HepG2 (cell line): ENCODE results near the gene BIRC5. TPM values are rescaled to one million over a fixed set of nuclear protein-coding genes. Genes with fewer than 3 reads are reported as not detected.

Experiments used
- ATAC-seq: fragments of 200-7000 bp; cut with Tn5 transposase; 3 replicates; pipeline ENCODE4 v1.9.1; 2020; ENCODE audit warnings: mild to moderate bottlenecking, moderate library complexity
- BruUV-seq: library from RNA; stranded (reverse); fragments of 400-500 nt; replicated peaks from 2 replicates; lab custom pipeline; 2021; lab: Mats Ljungman, UMichigan
- CTCF ChIA-PET: fragments of 300-600 bp; formaldehyde crosslinking; extraction: SDS; loops from one replicate; lab custom pipeline; 2021; ENCODE audit warnings: low total read pairs, inconsistent platforms, low intra/inter-chr PET ratio; lab: Yijun Ruan, JAX
- POLR2A ChIA-PET: fragments of 350-600 bp; sonication (Branson Sonifier 250); formaldehyde crosslinking; loops from one replicate; lab custom pipeline; 2020; ENCODE audit warnings: antibody characterized with exemption, inconsistent platforms; lab: Yijun Ruan, JAX
- DNase-seq: peaks from one replicate; pipeline ENCODE4 v3.0.0-alpha.2; 2015; ENCODE audit warnings: low spot score
- FAIRE-seq: peaks from 3 replicates; lab custom pipeline; 2011; peaks lifted over from hg19 to GRCh38; lab: Jason Lieb, UNC
- H2AFZ ChIP-seq: one replicate; pipeline ENCODE4 v1.6.1; 2011; ENCODE audit warnings: low read length, inconsistent platforms
- H3K27ac ChIP-seq: fragments of 300-600 bp; 3 replicates; pipeline ENCODE4 v1.8.0; 2011; ENCODE audit warnings: mixed run types, mild to moderate bottlenecking, mixed read lengths, low read length, inconsistent platforms; ENCODE audit not compliant: insufficient read depth; ENCODE audit errors: extremely low read length
- H3K27me3 ChIP-seq, 2 experiments: fragments of 200-600 bp in 1 of 2; 2 replicates in 1 of 2; 3 replicates in 1 of 2; pipeline versions ENCODE4 v1.6.0 to v1.8.0; 2011; ENCODE audit warnings: low read length in 2 of 2, mild to moderate bottlenecking in 2 of 2, moderate library complexity in 2 of 2, inconsistent platforms in 1 of 2; ENCODE audit not compliant: insufficient read depth in 2 of 2, control insufficient read depth in 1 of 2
- H3K36me3 ChIP-seq, 2 experiments: fragments of 200-600 bp in 1 of 2; replicated peaks in 1 of 2; 2 replicates in 1 of 2; 3 replicates in 1 of 2; pipeline versions ENCODE4 v1.5.1 to v1.8.0; 2011; ENCODE audit warnings: low read length in 2 of 2, inconsistent platforms in 1 of 2; ENCODE audit not compliant: insufficient read depth in 2 of 2, control insufficient read depth in 1 of 2
- H3K4me1 ChIP-seq: 2 replicates; pipeline ENCODE4 v1.5.1; 2012; ENCODE audit warnings: low read length, inconsistent platforms; ENCODE audit not compliant: insufficient read depth
- H3K4me2 ChIP-seq: 2 replicates; pipeline ENCODE4 v1.6.0; 2011; ENCODE audit warnings: low read depth, low read length, inconsistent platforms
- H3K4me3 ChIP-seq, 3 experiments: fragments of 200-600 bp in 1 of 3; sonication (generic), shearing (Covaris generic) in 1 of 3; replicated peaks in 1 of 3; 2 replicates each; pipeline ENCODE4 v1.5.1; 2011 to 2016; ENCODE audit warnings: low read length in 3 of 3, inconsistent platforms in 2 of 3, low read depth in 2 of 3, mild to moderate bottlenecking in 2 of 3, control low read depth in 1 of 3, mixed read lengths in 1 of 3; ENCODE audit not compliant: insufficient read depth in 1 of 3
- H3K79me2 ChIP-seq: one replicate; pipeline ENCODE4 v1.6.1; 2011; ENCODE audit warnings: low read length, inconsistent platforms; ENCODE audit not compliant: insufficient read depth
- H3K9ac ChIP-seq: 2 replicates; pipeline ENCODE4 v1.6.0; 2011; ENCODE audit warnings: mild to moderate bottlenecking, low read depth, low read length, inconsistent platforms; ENCODE audit not compliant: insufficient read depth
- H3K9me3 ChIP-seq: 2 replicates; pipeline ENCODE4 v1.5.1; 2012; ENCODE audit warnings: mild to moderate bottlenecking, low read length
- H4K20me1 ChIP-seq: 2 replicates; pipeline ENCODE4 v1.6.0; 2011; ENCODE audit warnings: inconsistent platforms, mild to moderate bottlenecking, low read length, moderate library complexity; ENCODE audit not compliant: insufficient read depth
- AGO1 ChIP-seq: fragments of 200-400 bp; formaldehyde crosslinking; IDR thresholded peaks from 2 replicates; pipeline ENCODE4 v1.6.1; 2017; ENCODE audit warnings: mild to moderate bottlenecking, low read depth, low read length, moderate library complexity; ENCODE audit not compliant: poor library complexity, severe bottlenecking
- ATF7-NPFF ChIP-seq: sonication (generic); formaldehyde crosslinking; IDR thresholded peaks from 2 replicates; pipeline ENCODE4 v1.8.1; 2023; ENCODE audit warnings: mild to moderate bottlenecking, low read depth, missing genetic modification reagents, moderate library complexity
- BCL3 ChIP-seq: sonication (generic); formaldehyde crosslinking; IDR thresholded peaks from 2 replicates; pipeline ENCODE4 v1.5.1; 2020; ENCODE audit warnings: mild to moderate bottlenecking, missing genetic modification reagents, moderate library complexity
- ELF4 ChIP-seq: sonication (generic); formaldehyde crosslinking; IDR thresholded peaks from 2 replicates; pipeline ENCODE4 v1.5.0; 2020; ENCODE audit warnings: missing genetic modification reagents, mild to moderate bottlenecking, moderate library complexity, borderline replicate concordance
- JUND ChIP-seq: sonication (generic); formaldehyde crosslinking; IDR thresholded peaks from 2 replicates; pipeline ENCODE4 v1.8.0; 2022; ENCODE audit warnings: mild to moderate bottlenecking, missing genetic modification reagents
- KAT8 ChIP-seq: IDR thresholded peaks from 2 replicates; pipeline ENCODE4 v1.6.1; 2016; ENCODE audit warnings: missing genetic modification reagents, missing compliant biosample characterization
- MEIS1 ChIP-seq: sonication (generic); formaldehyde crosslinking; IDR thresholded peaks from 2 replicates; pipeline ENCODE4 v1.9.0; 2021; ENCODE audit warnings: mild to moderate bottlenecking, missing genetic modification reagents, moderate library complexity, borderline replicate concordance
- MTERF4 ChIP-seq: sonication (generic); formaldehyde crosslinking; IDR thresholded peaks from 2 replicates; pipeline ENCODE4 v1.8.0; 2023; ENCODE audit warnings: mild to moderate bottlenecking, missing genetic modification reagents
- POLR2A ChIP-seq, 2 experiments: IDR thresholded peaks; 2 replicates each; pipeline ENCODE4 v1.6.1; 2011; ENCODE audit warnings: low read depth in 2 of 2, low read length in 2 of 2, mild to moderate bottlenecking in 1 of 2, moderate library complexity in 1 of 2; ENCODE audit not compliant: insufficient read depth in 1 of 2
- SALL1 ChIP-seq: sonication (generic); formaldehyde crosslinking; IDR thresholded peaks from 2 replicates; pipeline ENCODE4 v1.8.0; 2022; ENCODE audit warnings: mild to moderate bottlenecking, missing genetic modification reagents
- SRY ChIP-seq: sonication (generic); formaldehyde crosslinking; IDR thresholded peaks from 2 replicates; pipeline ENCODE4 v1.8.0; 2022; ENCODE audit warnings: mild to moderate bottlenecking, missing genetic modification reagents
- SYNCRIP ChIP-seq: fragments of 200-400 bp; formaldehyde crosslinking; IDR thresholded peaks from 2 replicates; pipeline ENCODE4 v1.6.1; 2018; ENCODE audit warnings: mild to moderate bottlenecking, low read depth, low read length; ENCODE audit not compliant: insufficient read depth
- TBX2 ChIP-seq: sonication (generic); formaldehyde crosslinking; IDR thresholded peaks from 2 replicates; pipeline ENCODE4 v1.5.0; 2020; ENCODE audit warnings: missing genetic modification reagents, mild to moderate bottlenecking, borderline replicate concordance
- ZBTB46 ChIP-seq: sonication (generic); formaldehyde crosslinking; IDR thresholded peaks from 2 replicates; pipeline ENCODE4 v1.4.0; 2020; ENCODE audit warnings: mild to moderate bottlenecking, missing genetic modification reagents, borderline replicate concordance
- ZFX ChIP-seq: sonication (generic); formaldehyde crosslinking; IDR thresholded peaks from 2 replicates; pipeline ENCODE4 v1.4.0; 2020; ENCODE audit warnings: mild to moderate bottlenecking, low read depth, missing genetic modification reagents, moderate library complexity
- ZNF878 ChIP-seq: sonication (generic); formaldehyde crosslinking; IDR thresholded peaks from 2 replicates; pipeline ENCODE4 v1.8.1; 2023; ENCODE audit warnings: mild to moderate bottlenecking, missing genetic modification reagents, moderate library complexity
- WGBS: methylation state at CpG from one replicate; pipeline ENCODE4 v1.1.6; 2017; ENCODE audit warnings: low lambda C conversion rate; 5-methylcytosine and 5-hydroxymethylcytosine counted together
- in situ Hi-C: cut with HindIII; loops from 2 replicates; pipeline ENCODE4 v1.10.0; 2017; ENCODE audit warnings: low pct_unique_long_range_greater_than_20kb; ENCODE audit not compliant: extremely low pct_ligation_motif_present
- intact Hi-C: fragments of 100-400 bp; cut with micrococcal nuclease; formaldehyde crosslinking; loops from one replicate; pipeline ENCODE4 v1.10.0; 2022; ENCODE audit not compliant: unreplicated experiment
- polyA plus RNA-seq, 8 experiments: library from polyadenylated mRNA; depleted of rRNA in 3 of 8; stranded (reverse) in 7 of 8; unstranded in 1 of 8; fragments of >200 nt; fragmentation: Illumina TruSeq in 4 of 8; extraction: Trizol in 4 of 8; gene quantifications; 2 replicates each; pipeline versions ENCODE4 v1.2.1 to v1.2.3, GENCODE V29; 2011 to 2016; ENCODE audit warnings: low read depth in 4 of 8, missing spikeins in 1 of 8, mixed read lengths in 1 of 8; ENCODE audit not compliant: insufficient read depth in 1 of 8
- total RNA-seq, 5 experiments: library from RNA; depleted of rRNA; stranded (reverse); fragments of >200 nt; fragmentation: Illumina TruSeq; extraction: Trizol; gene quantifications; 2 replicates each; pipeline ENCODE4 v1.2.3, GENCODE V29; 2016; ENCODE audit warnings: low read depth in 1 of 5
- TF ChIP-seq, protein P1 (sequence below): sonication (generic); formaldehyde crosslinking; IDR thresholded peaks from 2 replicates; pipeline ENCODE4 v1.4.0; 2020; ENCODE audit warnings: missing genetic modification reagents, borderline replicate concordance

Gene BIRC5
- total and polyA plus RNA-seq, 2 of the 13 experiments (the other 11 are each of a cell fraction or from before 2014, with no cell fraction given) = 30.3 to 135 TPM

DNA sequence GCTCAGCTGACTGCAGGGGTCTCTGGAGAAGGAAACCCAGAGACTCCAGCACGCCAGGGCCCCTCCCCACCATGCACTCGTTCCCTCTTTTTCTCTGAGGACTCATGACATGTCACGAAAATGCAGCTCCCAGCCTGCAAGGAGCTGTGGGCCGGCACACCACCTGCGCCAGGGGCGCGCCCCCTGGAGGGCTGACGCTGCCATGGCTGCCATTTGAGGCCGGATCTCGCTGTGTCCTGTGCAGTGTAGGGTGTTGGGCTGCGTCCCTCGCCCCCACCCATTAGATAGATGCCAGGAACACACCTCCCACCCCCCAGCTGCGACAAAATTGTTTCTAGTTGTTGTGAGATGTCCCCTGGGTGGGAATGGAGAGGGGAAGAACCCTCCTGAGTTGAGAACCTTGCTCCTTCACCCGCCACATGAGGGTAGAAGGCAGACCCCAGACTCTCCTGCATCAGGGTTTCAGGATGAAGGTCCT is 37.5 kb upstream of the BIRC5 start:
- H3K9me3 ChIP-seq = no peaks in the 10 kb centered on the region
- H3K79me2 ChIP-seq = no peaks in the 10 kb centered on the region
- no peaks in the 10 kb centered on the region for H3K27me3 ChIP-seq
- intact Hi-C loops (no loop called here), in situ Hi-C loops (no loop called here)
- H3K4me2 ChIP-seq = no peak overlapping the region
- H3K36me3 ChIP-seq = peaks cover 20 to 66% of the 10 kb centered on the region in 2 experiments
- H3K4me1 ChIP-seq = peaks cover 24% of the 10 kb centered on the region
- no peak overlapping the region for H3K27ac ChIP-seq
- no peaks in the 10 kb centered on the region for H4K20me1 ChIP-seq
- H3K9ac ChIP-seq = no peak overlapping the region
- DNase-seq (no peak), FAIRE-seq (no peak), ATAC-seq (peak; percentile 58)
- 91% methylated on average over 10 of the region's 14 CpGs for WGBS
- no peak overlapping the region for H2AFZ ChIP-seq
- CTCF ChIA-PET = interaction anchor here (1.2 to 2.0 kb wide), 2 partner anchors 64 to 91 kb away, joined by 4 to 18 read pairs; no protein-coding TSS in a partner anchor
- POLR2A ChIA-PET = interaction anchor here (2.1 kb wide), 1 partner anchor 10 kb away, joined by 8 read pairs; the partner anchor contains the start of genes AFMID and TK1
- no TSS peak for BruUV-seq
- H3K4me3 ChIP-seq = no peak overlapping the region
- TF ChIP-seq POLR2A (IDR thresholded peaks at IDR 0.05; ENCODE audit: insufficient read depth in 1 of 2, low read depth in 2 of 2, low read length in 2 of 2) (0 out of 4 replicates have a peak, but pooled peaks of 1 of the 2 experiments have one; percentile 21), ZNF878 (CRISPR knock-in tag) (no peak), SALL1 (CRISPR knock-in tag) (peak; percentile 24; the same call in 1 of the 2 replicates), AGO1 (peak; percentile 55), KAT8 (no peak), JUND (no peak), ZBTB46 (CRISPR knock-in tag) (peak; percentile 50; the same call in 1 of the 2 replicates), SRY (0 out of 2 replicates have a peak, but pooled peaks have one; percentile 28), SYNCRIP (no peak), MTERF4 (CRISPR knock-in tag) (no peak), ATF7-NPFF (CRISPR knock-in tag) (no peak), MEIS1 (CRISPR knock-in tag) (0 out of 2 replicates have a peak, but pooled peaks have one; percentile 41), TBX2 (CRISPR knock-in tag) (peak; percentile 30; the same call in 1 of the 2 replicates), ZFX (CRISPR knock-in tag) (peak; percentile 32; the same call in 1 of the 2 replicates), BCL3 (CRISPR knock-in tag) (peak; percentile 54; the same call in 1 of the 2 replicates), ELF4 (CRISPR knock-in tag) (no peak)
- TF ChIP-seq, protein P1, sequence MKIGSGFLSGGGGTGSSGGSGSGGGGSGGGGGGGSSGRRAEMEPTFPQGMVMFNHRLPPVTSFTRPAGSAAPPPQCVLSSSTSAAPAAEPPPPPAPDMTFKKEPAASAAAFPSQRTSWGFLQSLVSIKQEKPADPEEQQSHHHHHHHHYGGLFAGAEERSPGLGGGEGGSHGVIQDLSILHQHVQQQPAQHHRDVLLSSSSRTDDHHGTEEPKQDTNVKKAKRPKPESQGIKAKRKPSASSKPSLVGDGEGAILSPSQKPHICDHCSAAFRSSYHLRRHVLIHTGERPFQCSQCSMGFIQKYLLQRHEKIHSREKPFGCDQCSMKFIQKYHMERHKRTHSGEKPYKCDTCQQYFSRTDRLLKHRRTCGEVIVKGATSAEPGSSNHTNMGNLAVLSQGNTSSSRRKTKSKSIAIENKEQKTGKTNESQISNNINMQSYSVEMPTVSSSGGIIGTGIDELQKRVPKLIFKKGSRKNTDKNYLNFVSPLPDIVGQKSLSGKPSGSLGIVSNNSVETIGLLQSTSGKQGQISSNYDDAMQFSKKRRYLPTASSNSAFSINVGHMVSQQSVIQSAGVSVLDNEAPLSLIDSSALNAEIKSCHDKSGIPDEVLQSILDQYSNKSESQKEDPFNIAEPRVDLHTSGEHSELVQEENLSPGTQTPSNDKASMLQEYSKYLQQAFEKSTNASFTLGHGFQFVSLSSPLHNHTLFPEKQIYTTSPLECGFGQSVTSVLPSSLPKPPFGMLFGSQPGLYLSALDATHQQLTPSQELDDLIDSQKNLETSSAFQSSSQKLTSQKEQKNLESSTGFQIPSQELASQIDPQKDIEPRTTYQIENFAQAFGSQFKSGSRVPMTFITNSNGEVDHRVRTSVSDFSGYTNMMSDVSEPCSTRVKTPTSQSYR (CRISPR knock-in tag) = peak; percentile 16; the same call in 1 of the 2 replicates
